Right atrium auricular region (tissue), 2 donors: Measurements from ENCODE around the gene PDE6A. TPM values are rescaled to one million over a fixed set of nuclear protein-coding genes. Genes with fewer than 3 reads are reported as not detected.

Experiments used
- DNase-seq: peaks from one replicate; pipeline ENCODE4 v3.0.0-alpha.2; 2019; ENCODE audit warnings: low spot score
- H3K27ac ChIP-seq, 2 donors: fragments of 200-600 bp; sonication (generic); 1 replicate in 1 of 2; 2 replicates in 1 of 2; pipeline ENCODE4 v1.5.1; 2016 to 2019
- H3K27me3 ChIP-seq, 2 donors: fragments of 200-600 bp; sonication (generic); one replicate each; pipeline versions ENCODE4 v1.5.1 to v1.6.0; 2017 to 2019
- H3K36me3 ChIP-seq: fragments of 200-600 bp; sonication (generic); one replicate; pipeline ENCODE4 v1.5.1; 2016
- H3K4me1 ChIP-seq, 2 donors: fragments of 200-600 bp; sonication (generic); one replicate each; pipeline versions ENCODE4 v1.5.1 to v1.6.0; 2017 to 2019
- H3K4me3 ChIP-seq, 2 donors: fragments of 200-600 bp; sonication (generic); 1 replicate in 1 of 2; 2 replicates in 1 of 2; pipeline ENCODE4 v1.5.1; 2017 to 2019; ENCODE audit warnings: mild to moderate bottlenecking in 1 of 2, moderate library complexity in 1 of 2
- H3K9me3 ChIP-seq, 2 donors: fragments of 200-600 bp; sonication (generic); one replicate each; pipeline ENCODE4 v1.5.1; 2019
- CTCF ChIP-seq, 2 donors: fragments of 200-600 bp; sonication (generic); IDR thresholded peaks; one replicate each; pipeline ENCODE4 v1.5.1; 2019; ENCODE audit warnings: antibody characterized with exemption in 2 of 2
- total RNA-seq, 2 donors: library from RNA; depleted of rRNA; stranded (reverse); fragments of >200 nt; gene quantifications; one replicate each; pipeline ENCODE4 v1.1.0, GENCODE V29; 2016

The PDE6A gene
- total RNA-seq, 2 donors from 2014 or later = 0.08 TPM; not detected in 1

DNA sequence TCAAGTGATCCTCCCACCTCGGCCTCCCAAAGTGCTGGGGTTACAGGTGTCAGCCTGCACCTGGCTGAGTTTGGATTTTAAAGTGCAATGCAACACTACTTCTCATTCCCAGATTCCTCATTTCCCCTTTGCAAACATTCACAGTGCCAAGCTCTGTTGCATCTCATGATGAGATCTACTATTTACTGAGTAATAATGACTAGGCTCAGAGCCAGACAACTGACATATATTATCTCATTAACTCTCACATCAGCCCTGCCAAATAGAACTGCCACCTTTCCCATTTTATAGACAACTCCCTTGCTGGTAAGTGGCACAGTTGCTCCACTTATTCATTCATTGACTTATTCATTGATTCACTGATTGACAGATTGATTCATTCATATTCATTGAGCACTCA, 7.0 kb downstream of the PDE6A start:
- Histone ChIP-seq H3K27me3 (no peaks in the 10 kb centered on the region), H3K9me3 (no peaks in the 10 kb centered on the region), H3K4me3 (no peak overlapping the region), H3K4me1 (peaks cover 0 to 9% of the 10 kb centered on the region in 2 donors), H3K36me3 (no peaks in the 10 kb centered on the region), H3K27ac (no peak overlapping the region)
- no peak for DNase-seq
- TF ChIP-seq CTCF (IDR thresholded peaks at IDR 0.05) = no peak

DNA sequence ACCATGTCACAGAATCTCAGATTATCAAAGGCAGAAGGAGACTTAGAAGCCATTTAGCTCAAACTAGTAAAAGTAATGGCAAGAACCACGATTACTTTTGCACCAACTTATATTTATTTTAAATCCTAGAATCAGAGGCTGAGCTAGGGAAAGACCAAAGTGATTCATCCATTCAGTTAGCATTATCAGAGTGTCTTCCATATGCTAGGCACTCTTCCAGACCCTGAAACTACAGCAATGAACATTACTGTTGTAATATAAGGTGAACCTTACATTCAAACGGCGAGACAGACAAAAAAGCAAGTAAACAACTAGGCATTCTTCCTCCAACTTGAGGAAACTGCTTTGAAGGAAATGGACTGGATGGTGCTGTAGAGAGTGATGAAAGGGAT, 7.9 kb downstream of the PDE6A start:
- DNase-seq = no peak
- H3K27me3 ChIP-seq = no peaks in the 10 kb centered on the region
- H3K4me1 ChIP-seq = peaks cover 0 to 9% of the 10 kb centered on the region in 2 donors
- H3K4me3 ChIP-seq = no peak overlapping the region
- no peak for TF ChIP-seq CTCF (IDR thresholded peaks at IDR 0.05)
- H3K36me3 ChIP-seq = no peaks in the 10 kb centered on the region
- no peaks in the 10 kb centered on the region for H3K9me3 ChIP-seq
- H3K27ac ChIP-seq = no peak overlapping the region

DNA sequence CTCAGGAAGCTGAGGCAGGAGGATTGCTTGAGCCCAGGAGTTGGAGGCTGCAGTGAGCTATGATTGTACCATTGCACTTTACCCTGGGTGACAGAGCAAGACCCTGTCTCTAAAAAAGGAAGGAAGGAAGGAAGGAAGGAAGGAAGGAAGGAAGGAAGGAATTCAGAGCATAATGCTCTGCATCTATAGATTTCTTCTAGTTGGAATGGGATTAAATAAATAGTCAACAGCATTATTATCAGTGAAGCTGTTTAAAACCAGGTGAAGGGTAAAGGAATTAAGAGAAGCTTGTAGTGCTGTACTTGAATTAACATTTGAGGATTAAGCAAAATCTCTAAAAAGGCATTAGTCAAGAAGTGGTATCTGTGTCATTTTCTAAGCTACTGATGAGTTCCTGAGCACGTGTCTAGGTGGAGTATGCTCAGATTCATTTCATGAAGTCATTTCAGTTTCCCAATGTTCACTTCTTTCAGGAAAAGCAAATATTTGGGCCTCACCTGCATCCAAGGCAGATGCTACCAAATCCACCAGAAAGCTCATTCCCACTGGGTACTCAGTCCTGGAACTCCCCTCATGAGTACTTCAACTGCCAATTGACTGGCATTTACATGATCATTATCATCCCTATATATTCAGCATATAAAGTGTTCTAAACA, 8.4 kb downstream of the PDE6A start:
- no peak overlapping the region for H3K4me3 ChIP-seq
- no peaks in the 10 kb centered on the region for H3K36me3 ChIP-seq
- peaks cover 0 to 9% of the 10 kb centered on the region in 2 donors for H3K4me1 ChIP-seq
- H3K27ac ChIP-seq = no peak overlapping the region
- DNase-seq = no peak
- no peaks in the 10 kb centered on the region for H3K27me3 ChIP-seq
- no peak for TF ChIP-seq CTCF (IDR thresholded peaks at IDR 0.05)
- no peaks in the 10 kb centered on the region for H3K9me3 ChIP-seq

DNA sequence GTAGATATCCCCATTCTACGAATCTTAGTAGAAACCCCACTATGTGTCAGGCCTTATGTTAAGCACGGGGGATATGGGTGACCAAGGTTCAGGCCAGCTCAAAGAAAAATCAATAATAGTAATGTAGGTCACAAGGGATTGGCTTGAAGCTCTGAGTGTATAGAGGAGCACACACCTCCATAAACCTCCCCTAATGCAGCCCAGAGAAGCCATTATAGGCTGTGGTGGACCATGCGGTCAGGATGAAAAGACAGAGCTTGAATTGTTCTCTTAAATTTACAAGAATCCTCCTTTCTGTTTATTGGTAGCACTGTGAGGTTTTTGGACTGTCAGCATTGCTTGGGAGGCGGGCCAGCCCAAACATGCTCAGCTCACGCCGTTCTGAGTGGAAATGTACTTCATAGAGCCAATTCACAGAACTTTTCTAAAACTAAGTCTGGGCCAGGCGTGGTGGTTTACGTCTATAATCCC, 9.1 kb downstream of the PDE6A start:
- peaks cover 0 to 12% of the 10 kb centered on the region in 2 donors for H3K4me1 ChIP-seq
- H3K9me3 ChIP-seq = no peaks in the 10 kb centered on the region
- no peaks in the 10 kb centered on the region for H3K36me3 ChIP-seq
- TF ChIP-seq CTCF (IDR thresholded peaks at IDR 0.05) = no peak
- DNase-seq = no peak
- H3K27me3 ChIP-seq = no peaks in the 10 kb centered on the region
- no peak overlapping the region for H3K4me3 ChIP-seq
- H3K27ac ChIP-seq = no peak overlapping the region

DNA sequence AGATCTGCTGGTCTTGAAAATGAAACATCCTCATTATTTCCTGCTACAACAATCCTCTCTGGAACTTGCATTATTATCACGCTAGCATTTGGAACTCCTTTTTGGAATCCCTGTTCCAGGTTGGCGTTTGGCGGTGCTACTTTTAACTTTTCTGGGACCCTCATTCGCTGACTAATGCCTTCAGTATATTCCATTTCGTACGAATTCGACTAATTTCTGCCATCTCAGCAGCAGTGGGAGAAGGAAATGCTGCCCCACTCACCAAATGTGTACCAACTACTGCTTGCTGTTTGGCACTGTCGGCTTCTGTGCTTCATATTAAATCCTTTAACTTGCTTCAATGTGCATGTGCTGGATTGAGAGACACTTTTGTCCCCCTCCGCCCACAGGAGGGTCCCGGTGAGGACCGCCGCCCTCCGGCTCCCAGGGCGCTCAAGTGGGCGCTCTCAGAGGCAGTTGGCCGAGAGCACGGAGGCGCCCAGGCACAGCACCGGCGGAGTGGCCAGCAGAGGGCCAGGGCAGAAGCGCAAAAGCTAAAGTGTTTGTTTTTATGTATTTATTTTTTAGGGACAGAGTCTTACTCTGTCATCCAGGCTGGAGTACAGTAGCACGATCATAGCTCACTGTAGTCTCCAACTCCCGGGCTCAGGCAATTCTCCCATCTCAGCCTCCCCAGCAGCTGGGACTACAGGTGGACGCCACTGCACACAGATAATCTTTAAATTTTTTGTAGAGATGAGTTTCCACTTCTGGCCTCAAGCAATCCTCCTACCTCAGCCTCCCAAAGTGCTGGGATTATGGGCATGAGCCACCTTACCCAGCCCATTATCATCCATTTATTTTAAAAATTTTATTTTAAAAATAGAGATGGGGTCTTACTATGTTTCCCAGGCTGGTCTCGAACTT, 11.9 kb downstream of the PDE6A start:
- H3K4me3 ChIP-seq = peak overlapping the region in 1 of 2 donors; percentile 28

More for the DNA sequence above, 11.9 kb downstream of the PDE6A start:
- peak in 1 of 2 donors; percentile 32 for TF ChIP-seq CTCF (IDR thresholded peaks at IDR 0.05)
- no peaks in the 10 kb centered on the region for H3K36me3 ChIP-seq
- peaks cover 0 to 7% of the 10 kb centered on the region in 2 donors for H3K4me1 ChIP-seq
- H3K27ac ChIP-seq = no peak overlapping the region
- no peaks in the 10 kb centered on the region for H3K27me3 ChIP-seq
- H3K9me3 ChIP-seq = no peaks in the 10 kb centered on the region
- no peak for DNase-seq
